IPS-18c (cell line): ENCODE measurements around the gene TBRG1.

Experiments
- H3K4me3 ChIP-seq: 2 replicates; pipeline ENCODE4 v1.7.0; 2013; ENCODE audit warnings: low read depth, mild to moderate bottlenecking, low read length, moderate library complexity; ENCODE audit not compliant: insufficient read depth
- H3K9me3 ChIP-seq: one replicate; pipeline ENCODE4 v1.6.1; 2013; ENCODE audit warnings: mild to moderate bottlenecking, low read length, moderate library complexity; ENCODE audit not compliant: control insufficient read depth, insufficient read depth

Gene TBRG1

GRCh38 chr11:124676386-124676785 lies 53.7 kb downstream of the TBRG1 start:
- H3K9me3 ChIP-seq = no peaks in the 10 kb centered on the region

GRCh38 chr11:124678416-124678815 lies 55.8 kb downstream of the TBRG1 start:
- Histone ChIP-seq H3K9me3 (no peaks in the 10 kb centered on the region), H3K4me3 (no peak overlapping the region)

More at GRCh38 chr11:124676386-124676785, 53.7 kb downstream of the TBRG1 start:
- no peak overlapping the region for H3K4me3 ChIP-seq

- Histone ChIP-seq H3K9me3 (no peaks in the 10 kb centered on the region), H3K4me3 (no peak overlapping the region)
Measured at GRCh38 chr11:124681421-124681820, 58.8 kb downstream of the TBRG1 start.

DNA sequence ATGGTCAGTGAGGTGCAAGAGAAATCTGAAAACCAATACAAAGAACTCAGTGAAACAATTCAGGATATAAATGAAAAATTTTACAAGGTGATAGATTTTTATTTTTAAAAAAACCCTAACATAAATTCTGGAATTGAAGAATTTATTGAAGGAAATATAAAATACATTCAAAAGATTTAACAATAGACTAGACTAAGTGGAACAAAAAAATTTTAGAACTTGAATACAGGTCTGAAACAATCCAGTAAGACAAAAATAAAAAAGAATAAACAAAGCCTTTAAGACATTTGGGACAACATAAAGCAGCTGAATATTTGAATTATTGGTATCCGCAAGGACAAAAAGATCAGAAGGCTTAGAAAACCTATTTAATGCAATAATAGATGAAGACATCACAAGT lies 59.8 kb downstream of the TBRG1 start:
- Histone ChIP-seq H3K4me3 (no peak overlapping the region), H3K9me3 (no peaks in the 10 kb centered on the region)
